Left lung (tissue), 10 donors: Measurements from ENCODE around the gene THOC2. TPM values are rescaled to one million over a fixed set of nuclear protein-coding genes. Genes with fewer than 3 reads are reported as not detected.
"Not testable (repeated sequence)": the region's sequence is repeated elsewhere in the genome, so short reads cannot be mapped to it uniquely, and the experiment has no call there.

Source experiments
- ATAC-seq: fragments of 200-7000 bp; cut with Tn5 transposase; one replicate; pipeline ENCODE4 v1.9.1; 2020; ENCODE audit warnings: moderate library complexity
- DNase-seq, 4 donors: peaks; one replicate each; pipeline ENCODE4 v3.0.0-alpha.2; 2013 to 2020
- H3K27ac ChIP-seq, 2 donors: fragments of 200-600 bp; sonication (generic) in 1 of 2; one replicate each; pipeline versions ENCODE4 v1.5.0 to v1.8.0; 2020 to 2021
- H3K27me3 ChIP-seq, 2 donors: fragments of 200-600 bp; sonication (generic) in 1 of 2; one replicate each; pipeline versions ENCODE4 v1.5.0 to v1.8.0; 2020 to 2021
- H3K36me3 ChIP-seq, 2 donors: fragments of 200-600 bp; sonication (generic) in 1 of 2; one replicate each; pipeline versions ENCODE4 v1.5.0 to v1.8.0; 2020 to 2021
- H3K4me1 ChIP-seq, 2 donors: fragments of 200-600 bp; one replicate each; pipeline ENCODE4 v1.8.0; 2021
- H3K4me3 ChIP-seq, 2 donors: fragments of 200-600 bp; sonication (generic) in 1 of 2; one replicate each; pipeline versions ENCODE4 v1.5.0 to v1.8.0; 2020 to 2021; ENCODE audit warnings: mild to moderate bottlenecking in 1 of 2
- H3K9me3 ChIP-seq, 2 donors: fragments of 200-600 bp; sonication (generic) in 1 of 2; one replicate each; pipeline versions ENCODE4 v1.5.0 to v1.8.0; 2020 to 2021
- CTCF ChIP-seq, 2 donors: fragments of 200-600 bp; sonication (generic) in 1 of 2; IDR thresholded peaks; one replicate each; pipeline versions ENCODE4 v1.5.0 to v1.8.0; 2021; ENCODE audit warnings: antibody characterized with exemption in 2 of 2
- intact Hi-C, 2 donors: fragments of 100-400 bp; cut with DNase I; formaldehyde crosslinking; loops; one replicate each; pipeline versions ENCODE4 v1.11.2 to v1.14.2; 2022
- polyA plus RNA-seq, 6 donors: library from polyadenylated mRNA; unstranded; fragments of 120-200 nt; gene quantifications; one replicate each; pipeline ENCODE4 v1.2.1, GENCODE V29; 2013; ENCODE audit not compliant: insufficient read length in 6 of 6
- total RNA-seq, 2 donors: library from RNA; stranded (reverse); fragmentation: NEBNext Ultra II Directional; extraction: Animal tissue kit (Norgen Biotek cat#: 25700); gene quantifications; one replicate each; pipeline ENCODE4 v1.2.1, GENCODE V29; 2021
- donor health status: DM: no; HTN: yes; CAD: no.
- donor health status: DM: no; HTN: no; CAD: no.

Gene THOC2
- total and polyA plus RNA-seq, 8 donors: 78.2 to 164 (median 137) TPM

GRCh38 chrX:123581586-123581985, 151.3 kb downstream of the THOC2 start:
- no peak overlapping the region for H3K4me3 ChIP-seq
- ATAC-seq: no peak
- H3K4me1 ChIP-seq: no peaks in the 10 kb centered on the region
- H3K9me3 ChIP-seq: no peaks in the 10 kb centered on the region
- no peaks in the 10 kb centered on the region for H3K27me3 ChIP-seq
- intact Hi-C loops: no loop called here
- TF ChIP-seq CTCF (IDR thresholded peaks at IDR 0.05): no peak
- no peaks in the 10 kb centered on the region for H3K36me3 ChIP-seq
- no peak for DNase-seq
- H3K27ac ChIP-seq: no peak overlapping the region

- no peaks in the 10 kb centered on the region for H3K9me3 ChIP-seq
- no peaks in the 10 kb centered on the region for H3K4me1 ChIP-seq
- DNase-seq (no peak), ATAC-seq (no peak)
- H3K36me3 ChIP-seq: no peaks in the 10 kb centered on the region
- intact Hi-C loops: no loop called here
- H3K27me3 ChIP-seq: no peaks in the 10 kb centered on the region
- H3K27ac ChIP-seq: no peak overlapping the region
- no peak for TF ChIP-seq CTCF (IDR thresholded peaks at IDR 0.05)
- no peak overlapping the region for H3K4me3 ChIP-seq
Measured at GRCh38 chrX:123580792-123581191, 152.1 kb downstream of the THOC2 start.

- H3K36me3 ChIP-seq, H3K9me3 ChIP-seq, DNase-seq, H3K27me3 ChIP-seq, H3K4me1 ChIP-seq, intact Hi-C loops, H3K4me3 ChIP-seq, H3K27ac ChIP-seq, ATAC-seq: not testable (repeated sequence)
Measured at GRCh38 chrX:123574027-123574426, 158.8 kb downstream of the THOC2 start.

- intact Hi-C loops: no loop called here
- no peaks in the 10 kb centered on the region for H3K36me3 ChIP-seq
- no peak for TF ChIP-seq CTCF (IDR thresholded peaks at IDR 0.05)
Measured at GRCh38 chrX:123570011-123570590, 162.8 kb downstream of the THOC2 start.

GRCh38 chrX:123563167-123563566, 169.7 kb downstream of the THOC2 start:
- H3K4me1 ChIP-seq: no peaks in the 10 kb centered on the region
- intact Hi-C loops: no loop called here
- no peak overlapping the region for H3K27ac ChIP-seq
- no peak for TF ChIP-seq CTCF (IDR thresholded peaks at IDR 0.05)
- no peaks in the 10 kb centered on the region for H3K9me3 ChIP-seq
- no peak for ATAC-seq
- H3K36me3 ChIP-seq: no peaks in the 10 kb centered on the region
- DNase-seq: no peak
- H3K4me3 ChIP-seq: no peak overlapping the region
- no peaks in the 10 kb centered on the region for H3K27me3 ChIP-seq

More at GRCh38 chrX:123570011-123570590, 162.8 kb downstream of the THOC2 start:
- Histone ChIP-seq H3K4me3 (no peak overlapping the region), H3K4me1 (no peaks in the 10 kb centered on the region), H3K27me3 (no peaks in the 10 kb centered on the region), H3K9me3 (no peaks in the 10 kb centered on the region), H3K27ac (no peak overlapping the region)
- ATAC-seq (no peak), DNase-seq (peak in 1 of 4 donors; percentile 23)
